ENCODE data around the gene C1orf35. TPM values are rescaled to one million over a fixed set of nuclear protein-coding genes. Genes with fewer than 3 reads are reported as not detected.

C1orf35 gene
- total RNA-seq, 2 donors from 2014 or later, result 4.5 to 4.9 TPM

- Histone ChIP-seq H3K4me1 (peaks cover 0 to 22% of the 10 kb centered on the region in 2 donors), H3K27ac (no peak overlapping the region), H3K4me3 (peak overlapping the region in 1 of 2 donors; percentile 17), H3K9me3 (peaks cover 0 to 4% of the 10 kb centered on the region in 2 donors), H3K27me3 (peaks cover 26 to 32% of the 10 kb centered on the region in 2 donors), H3K36me3 (no peaks in the 10 kb centered on the region)
- TF ChIP-seq CTCF (IDR thresholded peaks at IDR 0.05), result no peak
- DNase-seq (ENCODE audit: low spot score), result no peak
These were observed 44.0 kb downstream of the C1orf35 start for GRCh38 chr1:228058949-228059633.

- Histone ChIP-seq H3K27ac (no peak overlapping the region), H3K36me3 (no peaks in the 10 kb centered on the region), H3K9me3 (peaks cover 0 to 11% of the 10 kb centered on the region in 2 donors), H3K27me3 (peaks cover 26 to 32% of the 10 kb centered on the region in 2 donors), H3K4me3 (no peak overlapping the region), H3K4me1 (peaks cover 0 to 22% of the 10 kb centered on the region in 2 donors)
- no peak for DNase-seq (ENCODE audit: low spot score)
- no peak for TF ChIP-seq CTCF (IDR thresholded peaks at IDR 0.05)
These were observed 44.8 kb downstream of the C1orf35 start for GRCh38 chr1:228058172-228058948.

Small RNA genes lying within 50 kb of the gene (microRNA-seq; reads per million reads assigned to microRNA genes)
- 1.4 to 7.8 reads per million in 2 donors for gene MIR3620 (ENCODE audit: borderline number of aligned reads in 2 of 2, borderline replicate concordance in 1 of 2)

Other genes with a start within 250 kb of the C1orf35 start
- 1 to 10 TPM in 1 of 2 donors, under 1 TPM in 1; 0.78 to 2.2 TPM for gene WNT9A, start 155.4 kb downstream of the C1orf35 start, total RNA-seq
- not detected for gene WNT3A, start 96.3 kb downstream of the C1orf35 start, total RNA-seq
- 100 to 1,000 TPM; 375 to 422 TPM for gene ARF1, start 20.6 kb downstream of the C1orf35 start, total RNA-seq
- 10 to 100 TPM; 76.6 to 81.2 TPM for gene MRPL55, start 6.0 kb upstream of the C1orf35 start, total RNA-seq
- 100 to 1,000 TPM; 179 to 277 TPM for gene GUK1, start 37.0 kb upstream of the C1orf35 start, total RNA-seq
- 1 to 10 TPM in 1 of 2 donors, under 1 TPM in 1; 0.93 to 2.3 TPM for gene GJC2, start 46.6 kb upstream of the C1orf35 start, total RNA-seq
- 1 to 10 TPM; 6.7 to 7.1 TPM for gene IBA57, start 62.5 kb upstream of the C1orf35 start, total RNA-seq
- gene OBSCN, start 104.7 kb upstream of the C1orf35 start, total RNA-seq, result 100 to 1,000 TPM; 159 to 317 TPM